Adrenal gland (tissue), 5 donors: Measurements from ENCODE around the gene RERG.

Source experiments
- CTCF ChIP-seq, 6 experiments: fragments of 450-650 bp in 4 of 6; fragments of 200-600 bp in 2 of 6; sonication (generic) in 1 of 6; IDR thresholded peaks; 1 replicate in 5 of 6; 2 replicates in 1 of 6; pipeline versions ENCODE4 v1.5.1 to v1.8.0; 2016 to 2021; ENCODE audit warnings: antibody characterized with exemption in 6 of 6, mild to moderate bottlenecking in 2 of 6, moderate library complexity in 1 of 6
- POLR2A ChIP-seq, 2 donors: fragments of 450-650 bp; IDR thresholded peaks; one replicate each; pipeline ENCODE4 v1.6.1; 2017; ENCODE audit warnings: antibody characterized with exemption in 2 of 2, mild to moderate bottlenecking in 2 of 2, moderate library complexity in 1 of 2
- donor health status: DM: no; HTN: no; CAD: no.

GRCh38 chr12:15222219-15222618 lies 1.0 kb upstream of the RERG start:
- TF ChIP-seq POLR2A (IDR thresholded peaks at IDR 0.05) (no peak), CTCF (IDR thresholded peaks at IDR 0.05) (no peak)
